HG02852 (cell line): Measurements from ENCODE around the gene OPRM1.
"Not testable (repeated sequence)": the region's sequence is repeated elsewhere in the genome, so short reads cannot be mapped to it uniquely, and the experiment has no call there.

Source experiments
- ATAC-seq: cut with Tn5 transposase; IDR thresholded peaks from one replicate; pipeline ENCODE4 v1.9.1; 2021; ENCODE audit warnings: mild to moderate bottlenecking, moderate library complexity; ENCODE audit not compliant: unreplicated experiment

The OPRM1 gene

DNA sequence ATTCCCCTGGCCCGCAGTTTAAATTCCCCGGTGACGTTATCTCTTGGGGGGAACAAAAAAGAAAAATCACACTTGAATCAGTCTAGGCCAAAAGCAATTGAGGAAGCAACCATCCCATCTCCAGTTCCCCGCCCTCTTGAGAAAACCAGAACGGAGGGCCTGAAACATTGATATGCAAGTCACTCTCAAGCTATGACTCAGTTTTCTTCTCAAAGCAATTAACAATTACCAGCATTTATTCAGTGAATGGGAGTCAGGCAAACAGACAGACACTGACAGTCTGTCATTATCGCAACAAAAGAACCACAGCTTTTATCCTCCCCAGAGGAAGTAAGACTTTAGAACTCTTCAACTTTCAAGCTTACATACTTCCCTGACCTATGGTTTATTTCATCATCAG lies 100.9 kb downstream of the OPRM1 start:
- no peak for ATAC-seq

DNA sequence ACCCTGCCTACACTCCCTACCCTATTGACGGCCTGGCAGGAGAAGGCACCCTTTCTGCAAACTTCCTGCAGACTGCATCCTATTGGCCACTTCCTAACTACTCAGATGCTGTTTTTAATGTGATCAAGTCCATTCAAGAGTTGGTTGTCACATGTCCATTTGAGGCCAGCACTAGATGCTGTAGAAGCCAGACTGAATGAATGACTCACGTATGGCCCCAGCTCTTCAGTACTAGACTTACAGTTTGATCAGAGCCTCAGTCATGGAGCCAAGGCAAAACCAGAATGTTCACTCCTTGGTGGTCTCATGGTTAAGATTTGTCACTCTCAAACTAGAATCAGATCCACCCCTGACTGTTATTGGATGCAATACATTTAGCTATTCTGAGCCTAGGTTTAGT lies 101.7 kb downstream of the OPRM1 start:
- ATAC-seq = no peak

DNA sequence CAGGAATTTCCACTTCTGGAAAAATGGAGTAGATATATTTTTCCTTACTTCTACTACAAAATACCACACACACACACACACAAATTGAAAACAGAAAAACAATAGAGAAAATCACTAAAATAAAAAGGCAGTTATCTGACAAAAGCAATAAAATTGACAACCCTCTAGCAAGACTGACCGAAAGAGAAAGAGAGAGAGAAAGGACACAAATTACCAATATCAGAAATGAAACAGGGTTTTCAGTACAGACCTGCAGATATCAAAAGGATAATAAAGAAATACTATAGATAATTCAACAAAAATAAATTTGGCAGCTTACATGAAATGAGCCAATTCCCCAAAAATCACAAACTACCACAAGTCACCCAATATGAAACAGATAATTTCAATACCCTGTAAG lies 104.7 kb downstream of the OPRM1 start:
- no peak for ATAC-seq

DNA sequence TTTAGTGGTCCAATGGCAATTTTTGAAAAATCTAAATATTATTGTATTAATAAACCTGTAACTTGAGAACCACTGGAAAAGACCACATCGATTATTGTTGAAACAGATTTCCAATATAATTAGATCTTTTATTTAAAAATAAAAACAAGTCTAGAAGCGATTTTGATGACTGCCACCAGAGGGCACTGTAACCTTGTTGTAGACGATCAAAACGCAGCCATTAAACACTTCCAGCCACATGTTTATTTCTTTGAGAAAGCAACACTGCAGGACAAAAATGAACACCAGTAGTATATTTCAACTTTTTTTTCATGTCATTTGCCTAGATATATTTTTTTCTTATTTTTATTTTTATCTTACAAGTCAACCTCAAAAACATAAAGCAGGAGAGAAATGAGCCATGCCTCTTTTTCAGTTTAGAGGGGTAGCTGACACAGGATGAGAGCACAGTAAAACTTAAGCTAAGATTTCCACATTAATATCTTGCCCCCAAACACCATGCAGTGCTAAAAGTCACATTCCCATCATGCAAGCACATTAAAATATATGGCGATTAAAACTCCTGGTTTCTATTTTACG lies 115.4 kb downstream of the OPRM1 start:
- ATAC-seq = no peak

DNA sequence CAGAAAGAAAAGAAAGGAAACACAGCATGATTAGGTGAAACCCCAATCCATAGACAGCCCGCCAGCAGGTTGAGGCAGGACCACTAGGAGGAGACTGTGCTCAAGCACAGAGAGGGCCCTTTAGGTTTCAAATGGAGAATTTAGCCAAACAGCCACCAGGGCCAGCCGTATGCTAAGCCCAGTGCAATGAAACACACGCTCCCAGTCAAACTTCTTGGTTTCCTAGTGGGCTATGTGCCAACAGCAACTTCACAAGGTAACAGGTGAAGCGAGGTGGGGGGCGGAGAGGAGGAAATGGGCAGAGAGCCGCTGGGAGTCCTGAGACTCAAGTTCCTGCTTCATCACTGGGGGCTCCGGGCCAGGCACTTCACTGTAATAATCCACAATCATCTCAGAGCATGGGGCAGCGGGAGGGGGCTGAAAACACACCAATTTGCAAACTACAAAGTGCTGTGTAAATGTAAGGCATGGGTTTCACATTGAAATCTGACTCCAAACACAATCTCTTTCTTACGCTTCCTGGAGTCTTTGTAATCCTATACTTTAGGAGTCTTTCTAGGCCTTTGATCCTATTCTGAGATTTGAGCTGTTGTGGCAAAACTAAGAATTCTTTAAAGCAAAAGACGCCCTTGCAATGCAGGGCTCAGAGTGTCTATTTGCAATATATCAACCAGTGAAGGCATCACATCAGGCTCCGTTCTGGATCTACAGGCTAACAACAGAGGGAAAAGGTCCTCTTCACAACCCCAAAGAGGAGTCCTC lies 117.3 kb downstream of the OPRM1 start:
- peak; percentile 79 for ATAC-seq

DNA sequence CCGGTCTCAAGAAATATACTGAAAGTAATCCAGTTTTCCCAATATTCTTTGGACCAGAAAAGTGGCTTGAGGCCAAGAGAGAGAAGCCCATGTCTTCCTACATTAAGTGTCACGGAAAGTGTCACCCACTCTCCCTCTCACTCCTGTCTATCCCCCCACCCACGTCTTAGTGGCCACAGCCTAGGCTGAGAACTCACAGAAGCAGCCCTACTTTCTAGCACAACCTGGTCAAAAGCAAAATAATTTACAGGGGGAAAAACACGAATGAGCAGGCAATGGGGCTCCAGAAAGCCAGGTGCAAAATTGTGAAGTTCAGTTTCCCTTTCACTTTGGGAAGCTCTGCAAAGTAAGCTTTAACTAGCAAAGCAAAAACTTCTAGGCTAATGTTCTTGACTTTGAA lies 118.0 kb downstream of the OPRM1 start:
- ATAC-seq = peak; percentile 70

DNA sequence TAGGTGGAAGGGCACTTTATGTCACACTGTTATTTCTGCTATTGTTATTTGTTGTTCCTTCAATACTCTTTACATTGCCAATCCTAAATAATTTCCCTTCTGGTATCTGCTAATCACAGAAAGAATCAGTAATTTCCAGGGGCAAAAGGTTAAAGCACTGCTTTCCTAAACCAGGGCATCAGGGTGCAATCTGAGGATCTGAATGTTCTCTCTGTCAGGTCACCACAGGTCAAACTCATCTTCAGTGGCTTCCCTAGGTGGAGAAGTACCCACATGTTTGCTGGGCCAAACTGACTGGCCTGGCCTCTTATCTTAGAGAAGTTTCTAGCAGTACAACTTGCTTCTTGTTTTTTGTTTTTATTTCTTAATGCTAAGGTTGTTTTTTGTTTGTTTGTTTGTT lies 118.7 kb downstream of the OPRM1 start:
- no peak for ATAC-seq

DNA sequence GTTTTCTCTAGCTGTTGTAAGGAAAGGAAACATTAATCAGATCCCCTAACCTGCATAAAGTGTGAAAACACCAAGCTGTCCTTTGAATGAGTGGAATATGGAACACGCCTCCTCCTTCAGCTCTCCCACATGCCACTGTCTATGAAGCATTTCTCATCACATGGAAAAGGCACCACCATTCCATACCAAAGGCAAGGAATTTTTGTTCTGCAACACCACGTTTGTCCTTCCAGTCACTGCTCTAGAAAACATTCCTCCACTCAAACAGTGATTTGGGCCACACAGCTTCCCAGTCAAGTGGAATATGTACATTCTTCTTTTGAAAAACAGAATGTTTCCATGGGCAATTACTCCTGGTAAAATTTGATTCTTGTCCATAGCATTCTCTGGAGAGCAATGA lies 120.1 kb downstream of the OPRM1 start:
- no peak for ATAC-seq

DNA sequence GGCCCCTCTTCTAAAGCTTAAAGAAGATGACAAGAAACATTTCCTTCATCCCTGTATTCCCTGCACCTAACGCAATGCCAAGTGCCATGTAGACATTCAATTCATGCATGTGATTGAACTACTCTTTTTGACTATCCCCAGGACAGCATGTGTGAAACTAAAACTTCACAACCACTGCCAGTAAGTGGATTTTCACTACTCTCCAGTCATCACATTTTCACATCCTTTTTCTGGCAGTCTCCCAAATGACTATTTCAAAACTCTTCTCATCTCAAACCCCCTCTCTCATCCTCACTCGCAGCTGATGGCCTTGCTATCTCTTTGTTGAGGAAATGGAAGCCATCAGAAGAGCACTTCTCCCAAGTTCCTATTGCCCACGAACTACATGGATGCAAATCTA lies 122.6 kb downstream of the OPRM1 start:
- peak; percentile 74 for ATAC-seq

DNA sequence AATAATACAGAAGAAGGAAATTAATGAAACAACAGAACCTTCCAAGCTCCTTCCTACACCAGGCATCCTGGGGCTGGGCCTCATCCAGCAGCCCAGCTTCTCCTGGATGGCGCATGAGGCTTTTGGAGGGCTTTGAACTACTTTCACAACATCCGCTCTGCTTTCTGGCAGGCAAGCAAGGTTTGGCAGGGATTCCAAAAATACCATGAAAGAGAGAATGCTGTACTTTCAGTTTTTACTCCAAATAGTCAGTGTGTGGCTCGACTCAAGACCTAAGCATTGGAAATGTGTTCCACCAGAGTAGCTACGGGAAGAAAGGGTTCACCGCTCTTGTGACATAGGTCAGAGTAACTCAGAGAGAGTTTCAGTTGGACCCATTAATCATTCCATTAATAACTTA lies 125.4 kb downstream of the OPRM1 start:
- ATAC-seq = no peak

DNA sequence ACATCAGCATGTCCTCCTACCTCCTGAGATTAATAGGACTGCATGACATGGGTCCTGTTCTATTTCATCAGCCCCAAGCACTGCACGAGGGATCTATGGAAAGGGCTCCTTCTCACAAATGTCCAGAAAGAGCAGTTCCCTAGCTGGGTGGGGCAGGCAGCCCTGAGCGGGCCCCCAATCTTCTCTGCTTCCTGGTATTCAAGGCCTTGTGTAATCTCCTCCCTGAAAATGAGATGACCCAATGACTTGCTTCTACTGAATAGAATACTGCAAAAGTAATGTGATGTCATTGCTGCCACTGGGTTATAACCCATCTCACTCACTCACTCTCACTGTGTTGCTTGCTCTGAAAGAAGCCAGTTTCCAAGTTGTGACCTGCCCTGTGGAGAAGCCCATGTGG lies 126.4 kb downstream of the OPRM1 start:
- no peak for ATAC-seq

DNA sequence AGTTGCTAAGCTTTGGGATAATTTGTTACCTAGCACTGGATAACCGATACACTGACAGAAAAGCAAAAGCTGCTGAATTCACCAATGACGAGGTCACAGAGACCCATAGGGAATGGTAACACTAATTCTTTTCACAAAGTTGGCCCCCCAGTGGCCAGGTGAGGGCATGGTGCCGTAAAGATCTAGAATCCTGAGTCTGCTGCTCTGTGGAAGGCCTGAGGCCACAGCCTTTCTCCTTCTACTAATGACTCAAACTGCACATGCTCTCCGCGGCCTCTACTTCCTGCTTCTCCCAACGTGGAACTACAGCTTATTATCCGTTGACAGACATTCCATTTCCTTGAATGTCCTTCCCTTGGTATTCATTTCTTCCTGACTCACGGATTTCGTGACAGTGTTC lies 127.1 kb downstream of the OPRM1 start:
- no peak for ATAC-seq

DNA sequence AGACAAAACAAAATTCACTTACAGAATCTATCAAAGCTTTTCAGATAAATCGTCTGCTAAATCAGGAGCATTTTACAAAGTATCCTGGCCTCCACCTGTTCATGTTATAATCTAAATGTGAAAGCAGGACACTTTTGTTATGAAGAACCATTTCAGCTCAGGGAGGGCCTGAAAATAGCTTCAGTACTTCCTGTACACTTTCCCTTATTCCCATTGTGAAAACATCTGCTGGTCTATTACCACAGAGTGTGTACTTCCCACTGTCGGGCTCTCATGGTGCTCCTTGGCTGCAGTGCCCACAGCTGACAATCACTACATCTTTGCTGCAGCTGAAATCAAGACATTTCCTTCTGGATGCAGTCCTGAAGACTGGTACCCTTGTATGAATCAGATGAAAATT lies 128.1 kb downstream of the OPRM1 start:
- ATAC-seq = no peak

DNA sequence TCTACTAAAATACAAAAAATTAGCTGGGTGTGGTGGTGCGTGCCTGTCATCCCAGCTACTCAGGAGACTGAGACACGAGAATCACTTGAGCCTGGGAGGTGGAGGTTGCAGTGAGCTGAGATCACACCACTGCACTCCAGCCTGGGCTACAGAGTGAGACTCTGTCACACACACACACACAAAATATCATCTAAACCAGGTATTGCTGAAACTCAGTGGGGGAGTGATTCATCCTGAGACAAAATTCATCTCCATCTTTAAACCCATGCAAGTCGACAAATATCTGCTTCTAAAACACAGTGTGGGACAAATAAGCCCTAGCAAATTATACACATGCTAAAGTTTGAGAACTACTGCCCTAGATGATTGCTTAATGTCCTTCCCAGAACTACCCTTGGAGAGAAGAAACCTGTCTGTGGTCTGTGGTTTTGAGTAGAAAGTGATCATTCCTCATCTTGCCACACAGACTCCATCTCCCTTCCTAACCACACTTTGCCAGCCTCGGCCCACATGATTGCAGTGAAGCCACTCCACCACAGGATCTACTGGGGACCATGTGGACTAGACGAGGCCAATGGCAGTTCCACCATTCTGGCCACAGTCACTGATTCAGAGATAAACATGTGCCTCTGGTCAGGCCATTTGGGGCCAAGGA lies 130.3 kb downstream of the OPRM1 start:
- no peak for ATAC-seq

DNA sequence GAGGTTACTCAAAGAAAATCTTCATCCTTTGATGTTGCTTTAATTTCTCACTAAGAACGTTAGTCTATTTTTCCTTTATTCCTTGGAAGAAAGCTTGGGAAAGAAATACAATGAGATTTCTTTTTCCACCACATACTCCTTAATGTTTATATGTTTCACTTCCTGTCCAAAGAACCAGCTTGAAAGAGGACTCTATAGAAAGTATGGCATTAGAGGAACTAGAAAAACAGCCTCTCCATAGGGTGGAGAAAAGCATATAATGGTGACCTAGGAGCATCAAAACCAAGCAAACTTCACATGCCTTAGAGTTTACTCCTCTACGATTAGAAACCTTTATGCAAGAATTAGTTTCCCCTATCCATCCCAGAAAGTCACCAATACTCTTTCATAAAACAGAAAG lies 131.1 kb downstream of the OPRM1 start:
- no peak for ATAC-seq

DNA sequence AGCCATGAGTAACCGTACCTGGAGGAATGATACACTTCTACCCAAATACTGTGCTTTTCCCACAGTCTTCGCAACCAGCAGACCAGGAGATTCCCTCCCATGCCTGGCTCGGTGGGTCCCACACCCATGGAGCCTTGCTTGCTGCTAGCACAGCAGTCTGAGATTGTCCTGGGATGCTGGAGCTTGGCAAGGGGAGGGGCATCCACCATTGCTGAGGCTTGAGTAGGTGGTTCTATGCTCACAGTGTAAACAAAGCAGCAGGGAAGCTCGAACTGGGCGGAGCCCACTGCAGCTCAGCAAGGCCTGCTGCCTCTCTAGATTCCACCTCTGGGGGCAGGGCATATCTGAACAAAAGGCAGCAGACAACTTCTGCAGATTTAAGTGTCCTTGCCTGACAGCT lies 133.4 kb downstream of the OPRM1 start:
- ATAC-seq = not testable (repeated sequence)

DNA sequence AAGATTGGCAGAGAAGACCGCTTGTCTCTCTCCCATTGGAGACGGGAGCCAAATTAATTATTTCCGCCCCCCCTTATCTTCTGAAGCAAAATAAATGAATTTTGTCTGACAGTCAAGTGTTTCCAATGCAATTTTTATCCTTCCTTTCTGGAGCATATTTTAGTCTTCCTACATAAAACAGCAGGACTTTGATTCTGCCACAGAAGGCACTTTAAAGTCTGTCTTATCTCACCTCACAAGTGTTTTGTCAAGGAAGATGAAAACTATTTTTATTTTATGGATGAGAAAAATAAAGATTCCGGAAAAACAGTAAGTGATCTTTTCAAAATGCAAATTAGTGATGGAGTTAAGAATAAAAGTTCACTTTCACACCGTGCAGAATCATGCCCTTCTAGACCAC lies 140.4 kb downstream of the OPRM1 start:
- ATAC-seq = no peak

DNA sequence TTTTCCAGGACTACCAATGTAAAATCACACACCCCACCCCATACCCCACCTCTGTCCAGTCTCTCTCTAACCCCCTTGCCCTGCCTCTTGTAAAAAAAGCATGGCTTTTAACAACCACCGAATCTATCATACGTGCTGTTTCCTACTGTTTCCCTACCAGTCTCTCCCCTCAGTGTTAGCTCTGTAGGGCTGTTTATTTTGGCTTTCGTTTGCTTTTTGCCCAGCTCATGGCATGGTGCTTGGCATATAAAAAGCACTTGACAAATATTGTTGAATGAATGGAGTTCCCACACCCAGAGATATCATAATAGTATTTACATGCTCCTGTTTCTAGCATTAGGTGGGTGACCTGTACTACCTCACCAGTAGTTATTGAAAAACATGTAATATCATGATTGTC lies 148.2 kb downstream of the OPRM1 start:
- no peak for ATAC-seq

DNA sequence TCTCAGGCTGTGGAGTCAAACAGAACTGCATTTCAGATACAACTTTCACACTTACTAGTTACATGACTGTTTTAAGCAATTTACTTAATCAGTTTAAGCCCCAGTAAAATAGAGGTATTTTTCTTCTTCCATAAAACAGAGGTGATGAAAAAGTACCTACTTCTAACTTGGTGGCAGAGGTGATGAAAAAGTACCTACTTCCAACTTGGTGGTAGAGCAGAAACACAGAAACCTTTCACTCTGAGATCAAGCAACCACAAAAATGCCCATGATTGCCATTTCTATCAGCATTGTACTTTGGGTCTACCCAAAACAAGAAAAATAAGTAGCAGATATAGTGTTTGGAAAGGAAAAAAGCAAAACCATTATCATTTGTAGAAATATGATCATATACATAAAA lies 148.7 kb downstream of the OPRM1 start:
- ATAC-seq = no peak

DNA sequence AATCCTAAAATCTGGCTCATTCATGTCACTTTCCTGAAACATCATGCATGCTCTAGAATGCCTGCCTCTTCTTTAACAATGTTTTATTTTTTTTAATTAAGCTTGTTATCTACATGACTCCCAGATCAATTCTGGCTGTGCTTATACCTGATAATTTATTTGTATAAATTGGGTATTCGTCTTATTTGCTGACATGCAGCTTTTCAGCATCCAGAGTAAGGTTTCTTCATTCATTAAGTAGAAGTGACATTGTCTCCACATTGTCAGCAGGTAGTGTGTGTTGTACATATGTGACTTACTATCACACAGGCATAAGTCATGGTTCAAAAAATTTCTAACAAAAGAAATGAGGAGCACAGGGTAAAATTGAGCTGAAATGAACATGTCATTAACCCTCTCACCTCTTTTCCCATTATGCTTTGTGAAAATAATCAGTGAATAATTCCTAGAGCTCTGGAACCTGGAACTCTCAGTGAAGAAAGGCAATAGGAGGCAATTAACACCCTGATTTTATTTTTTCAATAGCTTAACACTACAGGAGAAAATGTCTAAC lies 157.4 kb downstream of the OPRM1 start:
- ATAC-seq = no peak

DNA sequence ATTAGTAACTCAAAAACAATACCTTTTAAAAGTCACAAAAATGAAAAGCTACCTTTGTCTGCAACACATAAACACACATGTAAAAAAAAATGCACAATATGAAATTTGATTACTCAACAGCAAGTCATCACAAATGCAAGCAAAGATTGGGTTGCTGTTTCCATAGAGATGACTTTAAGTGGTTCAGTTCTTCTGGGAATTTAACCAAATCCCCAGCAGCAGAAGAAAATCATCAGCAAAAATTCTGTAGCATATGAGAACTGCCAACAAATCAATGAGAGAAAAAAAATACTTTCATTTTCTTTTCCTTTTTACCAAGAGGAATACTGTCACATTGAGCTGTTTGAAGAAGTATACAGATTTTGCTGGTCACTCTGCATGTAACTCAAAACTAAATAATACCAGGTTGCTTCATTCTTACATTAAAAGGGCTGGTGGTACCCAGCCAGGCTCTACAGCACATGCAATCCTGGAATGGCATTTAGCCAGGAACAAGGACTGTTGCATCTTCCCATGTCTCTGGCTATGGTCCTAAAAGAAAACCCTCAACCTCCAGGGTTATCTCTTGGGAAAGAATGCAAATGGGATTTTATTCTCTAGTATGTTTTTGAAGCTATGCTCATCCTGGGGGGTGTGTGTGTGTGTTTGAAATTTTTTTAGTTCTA lies 158.3 kb downstream of the OPRM1 start:
- ATAC-seq = no peak

DNA sequence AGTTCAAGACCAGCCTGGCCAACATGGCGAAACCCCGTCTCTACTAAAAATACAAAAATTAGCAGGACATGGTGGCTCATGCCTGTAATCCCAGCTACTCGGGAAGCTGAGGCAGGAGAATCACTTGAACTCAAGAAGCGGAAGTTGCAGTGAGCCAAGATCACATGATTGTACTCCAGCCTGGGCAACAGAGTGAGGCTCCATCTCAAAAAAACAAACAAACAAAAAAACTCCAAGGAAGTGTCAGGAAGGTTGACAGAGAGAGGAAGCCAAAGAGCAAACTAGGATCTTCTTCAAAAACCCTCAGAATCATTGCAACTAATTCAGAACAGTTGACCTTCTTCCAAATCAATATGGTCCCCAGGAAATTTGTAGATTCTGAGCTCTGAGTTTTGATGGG lies 162.6 kb downstream of the OPRM1 start:
- ATAC-seq = not testable (repeated sequence)
